HepG2 (cell line): Measurements from ENCODE around the gene FUBP3. TPM values are rescaled to one million over a fixed set of nuclear protein-coding genes. Genes with fewer than 3 reads are reported as not detected.
A peak's percentile ranks its signal among the peaks of the same experiment; 100 is the strongest.

ENCODE experiments used
- ATRX ChIP-seq: sonication (generic); formaldehyde crosslinking; IDR thresholded peaks from 2 replicates; pipeline ENCODE4 v1.4.0; 2020; ENCODE audit warnings: missing genetic modification reagents, borderline replicate concordance
- CREB3 ChIP-seq: sonication (generic); formaldehyde crosslinking; IDR thresholded peaks from 2 replicates; pipeline ENCODE4 v1.5.0; 2020; ENCODE audit warnings: missing genetic modification reagents
- MEF2D ChIP-seq: sonication (generic); formaldehyde crosslinking; IDR thresholded peaks from 2 replicates; pipeline ENCODE4 v1.5.1; 2020; ENCODE audit warnings: mild to moderate bottlenecking, missing genetic modification reagents
- PHB2 ChIP-seq: fragments of 450-650 bp; IDR thresholded peaks from 2 replicates; pipeline ENCODE4 v1.6.1; 2018; ENCODE audit not compliant: partially characterized antibody
- RBAK ChIP-seq: sonication (generic); formaldehyde crosslinking; IDR thresholded peaks from 2 replicates; pipeline ENCODE4 v1.5.1; 2020; ENCODE audit warnings: mild to moderate bottlenecking, missing genetic modification reagents
- SNAPC4 ChIP-seq: sonication (generic); formaldehyde crosslinking; IDR thresholded peaks from 2 replicates; pipeline ENCODE4 v1.4.0; 2020; ENCODE audit warnings: mild to moderate bottlenecking, missing genetic modification reagents
- ZFP41 ChIP-seq: sonication (generic); formaldehyde crosslinking; IDR thresholded peaks from 2 replicates; pipeline ENCODE4 v1.4.0; 2020; ENCODE audit warnings: mild to moderate bottlenecking, missing genetic modification reagents, borderline replicate concordance
- ZNF10 ChIP-seq: sonication (generic); formaldehyde crosslinking; IDR thresholded peaks from 2 replicates; pipeline ENCODE4 v1.4.0; 2020; ENCODE audit warnings: mild to moderate bottlenecking, low read depth, missing genetic modification reagents, borderline replicate concordance
- ZNF234 ChIP-seq: sonication (generic); formaldehyde crosslinking; conservative IDR thresholded peaks from 2 replicates; pipeline ENCODE4 v1.5.1; 2020; ENCODE audit warnings: mild to moderate bottlenecking, missing genetic modification reagents
- ZNF775 ChIP-seq: sonication (generic); formaldehyde crosslinking; IDR thresholded peaks from 2 replicates; pipeline ENCODE4 v1.4.0; 2020; ENCODE audit warnings: missing genetic modification reagents, mild to moderate bottlenecking, moderate library complexity, borderline replicate concordance
- polyA plus RNA-seq, 8 experiments: library from polyadenylated mRNA; depleted of rRNA in 3 of 8; stranded (reverse) in 7 of 8; unstranded in 1 of 8; fragments of >200 nt; fragmentation: Illumina TruSeq in 4 of 8; extraction: Trizol in 4 of 8; gene quantifications; 2 replicates each; pipeline versions ENCODE4 v1.2.1 to v1.2.3, GENCODE V29; 2011 to 2016; ENCODE audit warnings: low read depth in 4 of 8, missing spikeins in 1 of 8, mixed read lengths in 1 of 8; ENCODE audit not compliant: insufficient read depth in 1 of 8
- total RNA-seq, 5 experiments: library from RNA; depleted of rRNA; stranded (reverse); fragments of >200 nt; fragmentation: Illumina TruSeq; extraction: Trizol; gene quantifications; 2 replicates each; pipeline ENCODE4 v1.2.3, GENCODE V29; 2016; ENCODE audit warnings: low read depth in 1 of 5
- TF ChIP-seq, protein P1 (sequence below): sonication (generic); formaldehyde crosslinking; IDR thresholded peaks from 2 replicates; pipeline ENCODE4 v1.8.0; 2022; ENCODE audit warnings: mild to moderate bottlenecking, missing genetic modification reagents; ENCODE audit not compliant: insufficient replicate concordance
- TF ChIP-seq, protein P2 (sequence below): IDR thresholded peaks from 2 replicates; pipeline ENCODE4 v1.6.1; 2018; ENCODE audit warnings: missing genetic modification reagents
- TF ChIP-seq, protein P3 (sequence below): IDR thresholded peaks from 2 replicates; pipeline ENCODE4 v1.6.1; 2016; ENCODE audit warnings: mild to moderate bottlenecking
- TF ChIP-seq, protein P4 (sequence below): sonication (generic); formaldehyde crosslinking; IDR thresholded peaks from 2 replicates; pipeline ENCODE4 v1.8.1; 2023; ENCODE audit warnings: missing genetic modification reagents, inconsistent platforms, borderline replicate concordance

Gene FUBP3
- total and polyA plus RNA-seq, 2 of the 13 experiments (the other 11 are each of a cell fraction or from before 2014, with no cell fraction given) = 28.7 to 40.0 TPM

- TF ChIP-seq CREB3 (peak; percentile 94; the same call in 1 of the 2 replicates), SNAPC4 (CRISPR knock-in tag) (no peak), ZNF234 (CRISPR knock-in tag) (0 out of 2 replicates have a peak, but pooled peaks have one; percentile 41), RBAK (CRISPR knock-in tag) (no peak), PHB2 (no peak), ZNF10 (no peak), MEF2D (peak; percentile 44; the same call in 1 of the 2 replicates), ZNF775 (CRISPR knock-in tag) (no peak), ATRX (no peak), ZFP41 (CRISPR knock-in tag) (no peak)
- TF ChIP-seq, protein P1, sequence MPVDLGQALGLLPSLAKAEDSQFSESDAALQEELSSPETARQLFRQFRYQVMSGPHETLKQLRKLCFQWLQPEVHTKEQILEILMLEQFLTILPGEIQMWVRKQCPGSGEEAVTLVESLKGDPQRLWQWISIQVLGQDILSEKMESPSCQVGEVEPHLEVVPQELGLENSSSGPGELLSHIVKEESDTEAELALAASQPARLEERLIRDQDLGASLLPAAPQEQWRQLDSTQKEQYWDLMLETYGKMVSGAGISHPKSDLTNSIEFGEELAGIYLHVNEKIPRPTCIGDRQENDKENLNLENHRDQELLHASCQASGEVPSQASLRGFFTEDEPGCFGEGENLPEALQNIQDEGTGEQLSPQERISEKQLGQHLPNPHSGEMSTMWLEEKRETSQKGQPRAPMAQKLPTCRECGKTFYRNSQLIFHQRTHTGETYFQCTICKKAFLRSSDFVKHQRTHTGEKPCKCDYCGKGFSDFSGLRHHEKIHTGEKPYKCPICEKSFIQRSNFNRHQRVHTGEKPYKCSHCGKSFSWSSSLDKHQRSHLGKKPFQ = peak; percentile 79
- TF ChIP-seq, protein P2, sequence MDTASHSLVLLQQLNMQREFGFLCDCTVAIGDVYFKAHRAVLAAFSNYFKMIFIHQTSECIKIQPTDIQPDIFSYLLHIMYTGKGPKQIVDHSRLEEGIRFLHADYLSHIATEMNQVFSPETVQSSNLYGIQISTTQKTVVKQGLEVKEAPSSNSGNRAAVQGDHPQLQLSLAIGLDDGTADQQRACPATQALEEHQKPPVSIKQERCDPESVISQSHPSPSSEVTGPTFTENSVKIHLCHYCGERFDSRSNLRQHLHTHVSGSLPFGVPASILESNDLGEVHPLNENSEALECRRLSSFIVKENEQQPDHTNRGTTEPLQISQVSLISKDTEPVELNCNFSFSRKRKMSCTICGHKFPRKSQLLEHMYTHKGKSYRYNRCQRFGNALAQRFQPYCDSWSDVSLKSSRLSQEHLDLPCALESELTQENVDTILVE (CRISPR knock-in tag) = peak; percentile 71
- TF ChIP-seq, protein P3, sequence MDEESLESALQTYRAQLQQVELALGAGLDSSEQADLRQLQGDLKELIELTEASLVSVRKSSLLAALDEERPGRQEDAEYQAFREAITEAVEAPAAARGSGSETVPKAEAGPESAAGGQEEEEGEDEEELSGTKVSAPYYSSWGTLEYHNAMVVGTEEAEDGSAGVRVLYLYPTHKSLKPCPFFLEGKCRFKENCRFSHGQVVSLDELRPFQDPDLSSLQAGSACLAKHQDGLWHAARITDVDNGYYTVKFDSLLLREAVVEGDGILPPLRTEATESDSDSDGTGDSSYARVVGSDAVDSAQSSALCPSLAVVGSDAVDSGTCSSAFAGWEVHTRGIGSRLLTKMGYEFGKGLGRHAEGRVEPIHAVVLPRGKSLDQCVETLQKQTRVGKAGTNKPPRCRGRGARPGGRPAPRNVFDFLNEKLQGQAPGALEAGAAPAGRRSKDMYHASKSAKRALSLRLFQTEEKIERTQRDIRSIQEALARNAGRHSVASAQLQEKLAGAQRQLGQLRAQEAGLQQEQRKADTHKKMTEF (CRISPR knock-in tag) = peak; percentile 76; the same call in 1 of the 2 replicates
- TF ChIP-seq, protein P4, sequence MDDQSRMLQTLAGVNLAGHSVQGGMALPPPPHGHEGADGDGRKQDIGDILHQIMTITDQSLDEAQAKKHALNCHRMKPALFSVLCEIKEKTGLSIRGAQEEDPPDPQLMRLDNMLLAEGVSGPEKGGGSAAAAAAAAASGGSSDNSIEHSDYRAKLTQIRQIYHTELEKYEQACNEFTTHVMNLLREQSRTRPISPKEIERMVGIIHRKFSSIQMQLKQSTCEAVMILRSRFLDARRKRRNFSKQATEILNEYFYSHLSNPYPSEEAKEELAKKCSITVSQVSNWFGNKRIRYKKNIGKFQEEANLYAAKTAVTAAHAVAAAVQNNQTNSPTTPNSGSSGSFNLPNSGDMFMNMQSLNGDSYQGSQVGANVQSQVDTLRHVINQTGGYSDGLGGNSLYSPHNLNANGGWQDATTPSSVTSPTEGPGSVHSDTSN (CRISPR knock-in tag) = 0 out of 2 replicates have a peak, but pooled peaks have one; percentile 53
Measured at GRCh38 chr9:130680836-130681768, 101.7 kb downstream of the FUBP3 start (continued).
